ENCODE measurements around the gene CLCN7. TPM values are rescaled to one million over a fixed set of nuclear protein-coding genes. Genes with fewer than 3 reads are reported as not detected.

CLCN7 gene
- total RNA-seq, 1 donor from 2014 or later, result 99.1 TPM

DNA sequence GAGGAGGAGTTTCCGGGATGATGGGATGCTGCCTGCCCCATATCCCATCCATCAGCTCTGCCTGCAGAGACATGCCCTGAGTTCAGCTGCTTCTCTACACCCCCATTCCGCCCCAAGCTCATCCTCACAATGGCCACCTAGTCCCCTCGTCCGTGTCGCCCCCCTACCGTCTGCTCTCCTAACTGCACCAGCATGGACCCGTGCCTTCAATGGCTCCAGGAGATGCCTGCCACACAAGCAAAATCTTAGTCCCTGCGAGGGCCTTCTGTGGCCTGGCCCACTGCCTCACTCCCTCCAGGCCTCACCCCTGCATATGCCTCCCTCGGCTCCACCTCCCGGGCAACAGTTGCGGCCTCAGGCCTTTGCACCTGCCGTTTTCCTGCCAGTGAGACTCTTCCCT lies 16.5 kb upstream of the CLCN7 start:
- peaks cover 10% of the 10 kb centered on the region for H3K27me3 Mint-ChIP-seq (ENCODE audit: unreplicated experiment)
- H3K9me3 Mint-ChIP-seq (ENCODE audit: unreplicated experiment), result no peaks in the 10 kb centered on the region
- no peak overlapping the region for H3K4me3 Mint-ChIP-seq (ENCODE audit: unreplicated experiment)
- TF ChIP-seq, protein P1, sequence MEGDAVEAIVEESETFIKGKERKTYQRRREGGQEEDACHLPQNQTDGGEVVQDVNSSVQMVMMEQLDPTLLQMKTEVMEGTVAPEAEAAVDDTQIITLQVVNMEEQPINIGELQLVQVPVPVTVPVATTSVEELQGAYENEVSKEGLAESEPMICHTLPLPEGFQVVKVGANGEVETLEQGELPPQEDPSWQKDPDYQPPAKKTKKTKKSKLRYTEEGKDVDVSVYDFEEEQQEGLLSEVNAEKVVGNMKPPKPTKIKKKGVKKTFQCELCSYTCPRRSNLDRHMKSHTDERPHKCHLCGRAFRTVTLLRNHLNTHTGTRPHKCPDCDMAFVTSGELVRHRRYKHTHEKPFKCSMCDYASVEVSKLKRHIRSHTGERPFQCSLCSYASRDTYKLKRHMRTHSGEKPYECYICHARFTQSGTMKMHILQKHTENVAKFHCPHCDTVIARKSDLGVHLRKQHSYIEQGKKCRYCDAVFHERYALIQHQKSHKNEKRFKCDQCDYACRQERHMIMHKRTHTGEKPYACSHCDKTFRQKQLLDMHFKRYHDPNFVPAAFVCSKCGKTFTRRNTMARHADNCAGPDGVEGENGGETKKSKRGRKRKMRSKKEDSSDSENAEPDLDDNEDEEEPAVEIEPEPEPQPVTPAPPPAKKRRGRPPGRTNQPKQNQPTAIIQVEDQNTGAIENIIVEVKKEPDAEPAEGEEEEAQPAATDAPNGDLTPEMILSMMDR (IDR thresholded peaks at IDR 0.05; ENCODE audit: unreplicated experiment), result no peak
- DNase-seq (ENCODE audit: low spot score), result no peak
- H3K4me1 Mint-ChIP-seq (ENCODE audit: unreplicated experiment), result peaks cover 12% of the 10 kb centered on the region
- no peak overlapping the region for H3K27ac Mint-ChIP-seq (ENCODE audit: unreplicated experiment)
- H3K36me3 Mint-ChIP-seq (ENCODE audit: low read depth, unreplicated experiment), result no peaks in the 10 kb centered on the region

DNA sequence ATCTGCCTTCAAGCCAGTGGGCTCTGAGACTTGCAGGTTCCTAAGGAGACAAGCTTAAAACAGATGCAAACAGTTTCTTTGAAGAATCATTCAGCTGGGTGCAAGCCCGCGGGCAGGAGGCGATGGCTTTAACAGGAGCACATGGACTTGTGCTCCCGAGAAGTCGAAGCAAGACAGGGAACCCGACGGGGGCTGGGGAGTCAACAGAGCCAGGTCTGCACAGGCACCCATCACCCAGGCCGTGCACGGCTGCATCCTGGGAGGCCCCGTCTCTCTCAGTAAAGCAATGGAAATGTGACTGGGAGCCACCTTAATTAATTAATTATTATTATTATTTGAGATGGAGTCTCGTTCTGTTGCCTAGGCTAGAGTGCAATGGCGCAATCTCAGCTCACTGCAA lies 14.2 kb upstream of the CLCN7 start:
- peaks cover 12% of the 10 kb centered on the region for H3K4me1 Mint-ChIP-seq (ENCODE audit: unreplicated experiment)
- H3K27ac Mint-ChIP-seq (ENCODE audit: unreplicated experiment), result no peak overlapping the region
- H3K27me3 Mint-ChIP-seq (ENCODE audit: unreplicated experiment), result peaks cover 10% of the 10 kb centered on the region
- no peaks in the 10 kb centered on the region for H3K9me3 Mint-ChIP-seq (ENCODE audit: unreplicated experiment)
- H3K4me3 Mint-ChIP-seq (ENCODE audit: unreplicated experiment), result no peak overlapping the region
- H3K36me3 Mint-ChIP-seq (ENCODE audit: low read depth, unreplicated experiment), result no peaks in the 10 kb centered on the region
- DNase-seq (ENCODE audit: low spot score), result no peak
- TF ChIP-seq, protein P1 (IDR thresholded peaks at IDR 0.05; ENCODE audit: unreplicated experiment), result no peak

DNA sequence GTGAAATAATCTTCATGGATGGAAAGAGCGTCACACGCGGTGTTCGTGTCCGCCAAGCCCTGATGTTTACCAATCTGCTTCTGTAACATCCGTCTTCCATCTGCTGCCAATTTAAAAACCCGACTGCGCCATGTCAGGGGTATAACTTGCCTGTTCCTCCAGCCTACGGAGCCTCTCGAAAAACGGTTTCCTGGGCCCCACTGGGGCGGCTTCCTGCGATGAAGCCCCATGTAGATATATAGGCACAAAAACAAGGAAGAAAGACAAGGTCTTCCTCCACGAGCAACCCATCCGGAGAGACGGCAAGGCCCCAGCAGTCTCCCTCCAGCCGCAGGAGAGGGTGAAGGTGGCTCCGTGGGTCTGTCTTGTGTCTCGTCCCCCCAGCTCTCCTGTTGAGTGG lies 13.8 kb upstream of the CLCN7 start, which contains the start of gene PTX4:
Gene PTX4 (minus strand): TSS at position 326 of the 400 bp plus-strand sequence. CDS start 35 bp downstream, at position 291.
- Mint-ChIP-seq H3K27me3 (ENCODE audit: unreplicated experiment) (peaks cover 13% of the 10 kb centered on the region), H3K9me3 (ENCODE audit: unreplicated experiment) (no peaks in the 10 kb centered on the region), H3K27ac (ENCODE audit: unreplicated experiment) (no peak within 1 kb of the TSS), H3K4me3 (ENCODE audit: unreplicated experiment) (no peak within 1 kb of the TSS), H3K36me3 (ENCODE audit: low read depth, unreplicated experiment) (no peaks in the 10 kb centered on the region), H3K4me1 (ENCODE audit: unreplicated experiment) (peaks cover 12% of the 10 kb centered on the region)
- no peak for DNase-seq (ENCODE audit: low spot score)
- TF ChIP-seq, protein P1 (IDR thresholded peaks at IDR 0.05; ENCODE audit: unreplicated experiment), result no peak

DNA sequence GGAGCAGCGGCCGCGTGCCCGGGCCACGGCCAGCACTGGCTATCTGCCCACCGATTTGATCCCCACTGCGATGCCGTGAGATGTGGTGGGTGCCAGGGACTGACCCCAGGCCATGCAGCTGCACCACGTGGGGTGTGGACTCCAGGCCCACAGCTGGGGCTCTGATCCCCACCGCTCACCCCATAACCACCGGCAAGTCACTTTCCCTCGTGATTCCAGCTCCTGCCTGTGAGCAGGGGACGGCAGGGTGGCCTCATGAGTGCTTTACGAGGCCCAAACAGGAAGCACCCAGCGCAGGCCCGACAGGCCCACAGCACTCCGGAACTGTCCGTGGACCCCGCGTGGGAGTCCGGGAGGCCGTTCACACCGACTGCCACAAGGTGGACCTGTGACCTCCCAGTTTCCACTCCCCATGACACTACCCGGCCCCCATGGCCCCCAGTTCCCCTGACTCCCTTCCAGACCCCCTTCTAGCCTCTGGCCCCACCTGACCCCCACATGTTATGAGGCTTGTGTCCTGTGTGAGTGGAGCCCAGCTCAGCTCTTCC lies 13.3 kb upstream of the CLCN7 start:
- TF ChIP-seq, protein P1 (IDR thresholded peaks at IDR 0.05; ENCODE audit: unreplicated experiment), result no peak
- Mint-ChIP-seq H3K4me1 (ENCODE audit: unreplicated experiment) (peaks cover 12% of the 10 kb centered on the region), H3K4me3 (ENCODE audit: unreplicated experiment) (no peak overlapping the region), H3K9me3 (ENCODE audit: unreplicated experiment) (no peaks in the 10 kb centered on the region), H3K27ac (ENCODE audit: unreplicated experiment) (no peak overlapping the region), H3K27me3 (ENCODE audit: unreplicated experiment) (peaks cover 15% of the 10 kb centered on the region), H3K36me3 (ENCODE audit: low read depth, unreplicated experiment) (no peaks in the 10 kb centered on the region)
- no peak for DNase-seq (ENCODE audit: low spot score)

DNA sequence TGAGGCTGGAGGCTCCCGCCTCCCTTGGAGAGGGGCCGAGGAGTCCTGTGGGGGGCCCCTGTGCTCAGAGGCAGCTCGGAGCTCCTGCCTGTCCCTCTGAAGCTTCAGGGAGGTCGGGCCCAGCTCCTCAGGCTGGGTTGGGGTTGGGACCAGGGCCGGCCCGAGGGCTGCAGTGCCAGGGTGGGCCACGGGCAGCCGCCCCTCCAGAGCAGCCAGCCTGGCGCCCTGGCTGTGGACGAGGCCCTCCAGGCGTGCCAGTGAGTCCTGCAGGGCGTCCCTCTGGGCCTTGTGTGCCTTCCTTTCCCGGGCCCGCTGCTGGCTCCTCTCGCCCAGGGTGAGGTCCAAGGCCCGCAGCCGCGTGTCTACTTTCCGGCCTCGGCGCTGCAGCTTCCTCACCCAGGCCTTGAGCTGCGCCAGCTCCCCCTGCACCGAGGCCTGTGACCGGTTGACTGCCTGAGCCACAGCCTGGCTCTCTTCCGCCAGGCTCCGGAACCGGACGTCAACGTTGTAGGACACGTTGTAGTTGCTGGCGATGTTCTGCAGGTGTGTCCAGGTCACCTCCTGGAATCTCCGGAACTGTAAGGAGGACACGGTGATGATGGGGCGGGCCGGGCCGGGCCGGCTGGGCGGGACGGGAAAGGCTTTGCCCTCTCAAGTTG lies 12.7 kb upstream of the CLCN7 start:
- Mint-ChIP-seq H3K9me3 (ENCODE audit: unreplicated experiment) (no peaks in the 10 kb centered on the region), H3K4me1 (ENCODE audit: unreplicated experiment) (peaks cover 7% of the 10 kb centered on the region), H3K4me3 (ENCODE audit: unreplicated experiment) (no peak overlapping the region), H3K36me3 (ENCODE audit: low read depth, unreplicated experiment) (no peaks in the 10 kb centered on the region), H3K27ac (ENCODE audit: unreplicated experiment) (no peak overlapping the region), H3K27me3 (ENCODE audit: unreplicated experiment) (peaks cover 12% of the 10 kb centered on the region)
- TF ChIP-seq, protein P1 (IDR thresholded peaks at IDR 0.05; ENCODE audit: unreplicated experiment), result no peak
- DNase-seq (ENCODE audit: low spot score), result no peak

Data from endothelial cell (in vitro differentiated cells).